ENCODE measurements around the gene SRP68. TPM values are rescaled to one million over a fixed set of nuclear protein-coding genes. Genes with fewer than 3 reads are reported as not detected.
A peak's percentile ranks its signal among the peaks of the same experiment; 100 is the strongest.

Gene SRP68
- total and polyA plus RNA-seq, 5 experiments from 2014 or later: 53.3 to 80.5 (median 79.1) TPM

DNA sequence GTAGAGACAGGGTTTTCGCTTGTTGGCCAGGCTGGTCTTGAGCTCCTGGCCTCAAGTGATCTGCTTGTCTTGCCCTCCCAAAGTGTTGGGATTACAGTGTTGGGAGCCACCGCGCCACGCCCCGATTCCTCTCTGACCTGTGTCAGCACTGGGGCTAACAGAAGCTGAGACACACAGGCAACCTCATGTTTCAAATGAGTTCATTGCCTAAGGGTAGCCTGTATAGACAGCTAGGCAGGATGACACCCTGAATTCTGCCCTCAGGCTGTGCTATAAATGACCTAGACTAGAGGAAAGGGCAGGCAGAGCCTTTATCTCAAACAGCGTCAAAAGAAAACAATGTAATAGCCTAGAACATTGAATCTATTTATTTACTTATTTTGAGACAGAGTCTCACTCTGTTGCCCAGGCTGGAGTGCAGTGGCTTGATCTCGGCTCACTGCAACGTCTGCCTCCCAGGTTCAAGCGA is 74.0 kb downstream of the SRP68 start:
- ATAC-seq (no peak), DNase-seq (no peak)
- Mint-ChIP-seq H3K36me3 (peaks cover 0 to 4% (median 1%) of the 10 kb centered on the region in 3 donors), H3K27ac (peak overlapping the region in 4 of 10 donors; percentile 17 to 83 (median 44)), H3K4me3 (no peak overlapping the region), H3K4me1 (peaks cover 11 to 17% (median 16%) of the 10 kb centered on the region in 4 donors), H3K9me3 (no peaks in the 10 kb centered on the region), H3K27me3 (no peaks in the 10 kb centered on the region)
- POLR2A ChIA-PET: interaction anchor here (0.6 kb wide), 1 partner anchor 68 kb away, joined by 4 read pairs; no protein-coding TSS in a partner anchor

- H3K27ac Mint-ChIP-seq: peak overlapping the region; percentile 12 to 85 (median 78)
- no peaks in the 10 kb centered on the region for H3K27me3 Mint-ChIP-seq
- no peaks in the 10 kb centered on the region for H3K9me3 Mint-ChIP-seq
- H3K36me3 Mint-ChIP-seq: peaks cover 0 to 17% (median 5%) of the 10 kb centered on the region in 3 donors
- POLR2A ChIA-PET: interaction anchor here (0.5 to 1.4 kb wide), 10 partner anchors 11 to 323 kb away, joined by 3 to 5 read pairs (median 4); no protein-coding TSS in a partner anchor
- H3K4me1 Mint-ChIP-seq: peaks cover 11 to 20% (median 16%) of the 10 kb centered on the region in 4 donors
- H3K4me3 Mint-ChIP-seq: peak overlapping the region; percentile 11 to 77 (median 58)
- peak; percentile 53 to 79 for ATAC-seq
- peak in 3 of 10 donors; percentile 6 to 33 (median 29) for DNase-seq
Measured at GRCh38 chr17:75996665-75997590, 75.4 kb downstream of the SRP68 start.

DNA sequence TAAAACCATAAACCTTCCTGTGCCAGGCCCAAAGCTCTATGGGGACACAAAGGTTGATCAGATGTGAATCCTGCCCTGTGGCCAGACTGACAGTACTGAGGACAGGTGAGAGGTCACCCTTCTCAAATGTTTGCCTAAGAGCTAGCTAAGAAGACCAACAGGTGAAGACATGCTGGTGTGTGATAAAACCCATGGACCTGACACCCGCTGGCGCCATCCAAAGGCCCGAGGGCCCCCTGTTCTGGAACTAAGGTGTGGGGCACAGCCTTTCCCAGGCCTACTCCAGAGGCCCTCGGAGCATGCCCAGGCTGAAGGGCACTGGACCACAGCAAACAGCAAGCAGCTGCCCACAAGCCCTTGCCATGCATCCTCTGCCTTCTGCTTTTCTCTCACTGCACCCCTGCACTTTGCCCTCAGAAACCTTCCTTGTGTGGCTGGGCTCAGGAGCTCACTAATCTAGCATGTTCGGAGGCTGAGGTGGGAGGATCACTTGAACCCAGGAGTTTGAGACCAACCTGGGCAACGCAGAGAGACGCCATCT is 76.9 kb downstream of the SRP68 start:
- no peak overlapping the region for H3K27ac Mint-ChIP-seq
- H3K4me3 Mint-ChIP-seq: no peak overlapping the region
- H3K9me3 Mint-ChIP-seq: no peaks in the 10 kb centered on the region
- peaks cover 0 to 28% (median 5%) of the 10 kb centered on the region in 3 donors for H3K36me3 Mint-ChIP-seq
- peaks cover 11 to 21% (median 16%) of the 10 kb centered on the region in 4 donors for H3K4me1 Mint-ChIP-seq
- DNase-seq (no peak), ATAC-seq (no peak)
- no peaks in the 10 kb centered on the region for H3K27me3 Mint-ChIP-seq
- POLR2A ChIA-PET: interaction anchor here (1.4 kb wide), 1 partner anchor 15 kb away, joined by 4 read pairs; no protein-coding TSS in a partner anchor

DNA sequence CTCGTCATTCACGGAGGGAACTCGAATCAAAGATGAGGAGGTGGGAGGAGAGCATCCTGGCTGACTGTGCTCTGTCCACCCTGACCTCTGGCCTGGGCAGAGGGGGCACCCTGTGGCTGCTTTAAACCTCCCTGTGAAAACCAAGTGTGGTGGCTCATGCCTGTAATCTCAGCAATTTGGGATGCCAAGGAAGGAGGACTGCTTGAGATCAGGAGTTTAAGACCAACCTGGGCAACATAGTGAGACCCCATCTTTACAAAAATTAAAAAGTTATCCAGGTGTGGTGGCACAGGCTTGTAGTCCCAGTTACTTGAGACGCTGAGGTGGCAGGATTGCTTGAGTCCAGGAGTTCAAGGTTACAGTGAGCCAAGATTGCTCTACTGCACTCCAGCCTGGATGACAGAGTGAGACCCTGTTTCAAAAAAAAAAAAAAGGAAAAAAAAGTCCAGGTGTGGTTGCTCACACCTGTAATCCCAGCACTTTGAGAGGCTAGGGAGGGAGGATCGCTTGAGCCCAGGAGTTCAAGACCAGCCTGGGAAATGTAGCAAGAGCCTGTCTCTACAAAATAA is 77.4 kb downstream of the SRP68 start:
- no peak for DNase-seq

GRCh38 chr17:75991396-75991795 is 80.9 kb downstream of the SRP68 start:
- no peak for ATAC-seq
- peak overlapping the region in 1 of 10 donors; percentile 7 for H3K27ac Mint-ChIP-seq
- POLR2A ChIA-PET: interaction anchor here (0.5 to 0.6 kb wide), 2 partner anchors 436 to 470 kb away, joined by 4 to 6 read pairs; no protein-coding TSS in a partner anchor
- no peak for DNase-seq
- no peak overlapping the region for H3K4me3 Mint-ChIP-seq
- no peaks in the 10 kb centered on the region for H3K27me3 Mint-ChIP-seq
- H3K36me3 Mint-ChIP-seq: peaks cover 0 to 32% (median 5%) of the 10 kb centered on the region in 3 donors
- H3K9me3 Mint-ChIP-seq: no peaks in the 10 kb centered on the region
- peaks cover 0 to 5% (median under 1%) of the 10 kb centered on the region in 4 donors for H3K4me1 Mint-ChIP-seq

More for the DNA sequence above, 77.4 kb downstream of the SRP68 start:
- Mint-ChIP-seq H3K4me3 (no peak overlapping the region), H3K4me1 (peaks cover 11 to 21% (median 16%) of the 10 kb centered on the region in 4 donors), H3K27ac (peak overlapping the region in 1 of 10 donors; percentile 40), H3K27me3 (no peaks in the 10 kb centered on the region), H3K9me3 (no peaks in the 10 kb centered on the region), H3K36me3 (peaks cover 0 to 29% (median 5%) of the 10 kb centered on the region in 3 donors)
- ATAC-seq: no peak
- POLR2A ChIA-PET: interaction anchor here (0.6 to 0.7 kb wide), 2 partner anchors 15 to 19 kb away, joined by 3 to 5 read pairs; no protein-coding TSS in a partner anchor

Small RNA genes within 50 kb of the gene (microRNA-seq; reads per million reads assigned to microRNA genes)
- not detected for gene MIR6868 (ENCODE audit: borderline microRNAs expressed)

Other genes with a start within 250 kb of the SRP68 start
- gene UNC13D, start 228.1 kb downstream of the SRP68 start, total RNA-seq: 100 to 1,000 TPM; 147 to 153 TPM
- 10 to 100 TPM; 50.3 to 78.0 (median 54.0) TPM for gene UNC13D, start 228.1 kb downstream of the SRP68 start, polyA plus RNA-seq
- 100 to 1,000 TPM; 152 to 156 TPM for gene WBP2, start 217.2 kb downstream of the SRP68 start, total RNA-seq
- 10 to 100 TPM; 58.1 to 95.1 (median 70.6) TPM for gene WBP2, start 217.2 kb downstream of the SRP68 start, polyA plus RNA-seq
- 1 to 10 TPM; 9.7 to 9.9 TPM for gene TRIM47, start 193.9 kb downstream of the SRP68 start, total RNA-seq
- gene TRIM47, start 193.9 kb downstream of the SRP68 start, polyA plus RNA-seq: 1 to 10 TPM; 1.9 to 8.5 (median 4.2) TPM
- 10 to 100 TPM; 34.5 to 40.9 TPM for gene TRIM65, start 175.6 kb downstream of the SRP68 start, total RNA-seq
- 10 to 100 TPM; 13.4 to 31.8 (median 18.9) TPM for gene TRIM65, start 175.6 kb downstream of the SRP68 start, polyA plus RNA-seq
- 100 to 1,000 TPM; 167 to 178 TPM for gene MRPL38, start 167.6 kb downstream of the SRP68 start, total RNA-seq
- gene MRPL38, start 167.6 kb downstream of the SRP68 start, polyA plus RNA-seq: 10 to 100 TPM; 56.4 to 78.7 (median 64.7) TPM
- gene FBF1, start 131.5 kb downstream of the SRP68 start, total RNA-seq: 10 to 100 TPM; 47.7 to 54.6 TPM
- gene FBF1, start 131.5 kb downstream of the SRP68 start, polyA plus RNA-seq: 1 to 10 TPM; 2.4 to 8.0 (median 7.5) TPM
- gene ACOX1, start 93.4 kb downstream of the SRP68 start, total RNA-seq: 10 to 100 TPM; 37.9 to 39.3 TPM
- 10 to 100 TPM; 11.4 to 18.4 (median 15.1) TPM for gene ACOX1, start 93.4 kb downstream of the SRP68 start, polyA plus RNA-seq
- 10 to 100 TPM; 14.2 to 16.6 TPM for gene TEN1, start 93.3 kb downstream of the SRP68 start, total RNA-seq
- gene TEN1, start 93.3 kb downstream of the SRP68 start, polyA plus RNA-seq: 10 to 100 TPM; 17.1 to 18.9 (median 18.4) TPM
- gene CDK3, start 71.7 kb downstream of the SRP68 start, total RNA-seq: 10 to 100 TPM; 11.9 to 12.5 TPM
- gene CDK3, start 71.7 kb downstream of the SRP68 start, polyA plus RNA-seq: under 1 TPM; 0.16 to 0.64 (median 0.63) TPM
- gene EVPL, start 45.2 kb downstream of the SRP68 start, total RNA-seq: 1 to 10 TPM; 7.1 to 8.2 TPM
- 1 to 10 TPM in 1 of 3 donors, under 1 TPM in 1, not detected in 1; 0.74 to 1.6 TPM for gene EVPL, start 45.2 kb downstream of the SRP68 start, polyA plus RNA-seq
- gene GALR2, start 2.3 kb upstream of the SRP68 start, total RNA-seq: not detected
- under 1 TPM in 1 of 3 donors, not detected in 2; 0.70 TPM for gene GALR2, start 2.3 kb upstream of the SRP68 start, polyA plus RNA-seq
- gene ZACN, start 6.7 kb upstream of the SRP68 start, total RNA-seq: under 1 TPM in 1 of 2 experiments, not detected in 1; 0.21 TPM
- gene ZACN, start 6.7 kb upstream of the SRP68 start, polyA plus RNA-seq: 1 to 10 TPM in 2 of 3 donors, not detected in 1; 1.9 to 4.6 TPM
- 100 to 1,000 TPM; 199 to 210 TPM for gene EXOC7, start 31.3 kb upstream of the SRP68 start, total RNA-seq
- gene EXOC7, start 31.3 kb upstream of the SRP68 start, polyA plus RNA-seq: 10 to 100 TPM; 46.0 to 62.6 (median 49.0) TPM
- gene FOXJ1, start 68.7 kb upstream of the SRP68 start, total RNA-seq: 1 to 10 TPM; 3.4 to 3.7 TPM
- 1 to 10 TPM in 2 of 3 donors, under 1 TPM in 1; 0.28 to 2.8 (median 1.8) TPM for gene FOXJ1, start 68.7 kb upstream of the SRP68 start, polyA plus RNA-seq
- gene RNF157, start 168.0 kb upstream of the SRP68 start, total RNA-seq: 10 to 100 TPM; 46.1 to 46.4 TPM
- gene RNF157, start 168.0 kb upstream of the SRP68 start, polyA plus RNA-seq: 10 to 100 TPM in 2 of 3 donors, 1 to 10 TPM in 1; 4.9 to 29.4 (median 10.5) TPM
- gene UBALD2, start 192.8 kb upstream of the SRP68 start, total RNA-seq: 100 to 1,000 TPM; 111 to 122 TPM
- 1 to 10 TPM; 6.6 to 9.7 (median 8.2) TPM for gene UBALD2, start 192.8 kb upstream of the SRP68 start, polyA plus RNA-seq
- 1 to 10 TPM; 6.5 to 8.3 TPM for gene QRICH2, start 235.8 kb upstream of the SRP68 start, total RNA-seq
- under 1 TPM; 0.13 to 0.59 (median 0.23) TPM for gene QRICH2, start 235.8 kb upstream of the SRP68 start, polyA plus RNA-seq